ENCODE measurements around the gene ADAMTS18.
A peak's percentile ranks its signal among the peaks of the same experiment; 100 is the strongest.
"Not testable (repeated sequence)": the region's sequence is repeated elsewhere in the genome, so short reads cannot be mapped to it uniquely, and the experiment has no call there.

The ADAMTS18 gene

GRCh38 chr16:77276661-77277060, 158.2 kb downstream of the ADAMTS18 start:
- DNase-seq, result no peak

- not testable (repeated sequence) for DNase-seq
Observed at GRCh38 chr16:77275303-77275702, 159.5 kb downstream of the ADAMTS18 start.

GRCh38 chr16:77273815-77274214, 161.0 kb downstream of the ADAMTS18 start:
- DNase-seq, result no peak

- DNase-seq, result peak; percentile 7 to 10
Observed at GRCh38 chr16:77271532-77272426, 163.1 kb downstream of the ADAMTS18 start.

- DNase-seq, result not testable (repeated sequence)
Observed at GRCh38 chr16:77266185-77266584, 168.6 kb downstream of the ADAMTS18 start.

GRCh38 chr16:77262971-77263370, 171.9 kb downstream of the ADAMTS18 start:
- no peak for DNase-seq

- no peak for DNase-seq
Observed at GRCh38 chr16:77250400-77250799, 184.4 kb downstream of the ADAMTS18 start.

- no peak for DNase-seq
Observed at GRCh38 chr16:77246150-77246549, 188.7 kb downstream of the ADAMTS18 start.

- not testable (repeated sequence) for DNase-seq
Observed at GRCh38 chr16:77242471-77242870, 192.4 kb downstream of the ADAMTS18 start.

GRCh38 chr16:77238593-77238992, 196.2 kb downstream of the ADAMTS18 start:
- DNase-seq, result no peak

- DNase-seq, result peak; percentile 80 to 84
Observed at GRCh38 chr16:77236063-77236511, 198.7 kb downstream of the ADAMTS18 start.

GRCh38 chr16:77234611-77235010, 200.2 kb downstream of the ADAMTS18 start:
- no peak for DNase-seq

GRCh38 chr16:77233799-77234519, 200.9 kb downstream of the ADAMTS18 start:
- DNase-seq, result no peak

Data from hippocampal formation (tissue), 2 donors.